NT2/D1 (cell line): ENCODE data around the gene GOLT1B.

ENCODE experiments used
- YY1 ChIP-seq: IDR thresholded peaks from 2 replicates; pipeline ENCODE4 v1.6.1; 2011; ENCODE audit not compliant: insufficient read length, insufficient read depth
- ZNF274 ChIP-seq: IDR thresholded peaks from 2 replicates; pipeline ENCODE4 v1.6.1; 2011; ENCODE audit warnings: mild to moderate bottlenecking, low read depth, low read length

DNA sequence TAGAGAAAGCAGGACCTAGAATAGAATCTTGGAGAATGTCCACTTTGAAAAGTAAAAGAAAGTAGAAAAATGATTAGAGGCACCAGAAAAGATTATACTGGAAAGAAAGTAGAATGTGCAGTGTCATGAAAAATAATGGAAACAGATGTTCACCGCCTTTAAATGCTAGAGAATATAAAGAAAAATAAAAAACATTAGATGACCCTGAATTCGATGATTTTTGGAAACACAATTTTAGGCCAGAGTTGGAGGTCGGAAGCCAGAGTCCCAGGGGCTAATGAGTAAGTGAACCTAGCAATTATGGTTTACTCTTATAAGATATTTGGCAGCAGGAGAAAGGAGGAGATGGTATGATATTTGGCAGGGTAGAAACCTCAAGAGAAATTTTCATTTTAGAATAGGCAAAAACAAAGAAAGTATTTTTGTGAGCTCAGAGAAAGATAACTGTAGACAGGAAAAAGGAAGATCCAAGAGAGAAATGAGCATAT is 65.4 kb downstream of the GOLT1B start:
- no peak for TF ChIP-seq YY1
- TF ChIP-seq ZNF274 = no peak
